ENCODE results near the gene SSBP3.

DNA sequence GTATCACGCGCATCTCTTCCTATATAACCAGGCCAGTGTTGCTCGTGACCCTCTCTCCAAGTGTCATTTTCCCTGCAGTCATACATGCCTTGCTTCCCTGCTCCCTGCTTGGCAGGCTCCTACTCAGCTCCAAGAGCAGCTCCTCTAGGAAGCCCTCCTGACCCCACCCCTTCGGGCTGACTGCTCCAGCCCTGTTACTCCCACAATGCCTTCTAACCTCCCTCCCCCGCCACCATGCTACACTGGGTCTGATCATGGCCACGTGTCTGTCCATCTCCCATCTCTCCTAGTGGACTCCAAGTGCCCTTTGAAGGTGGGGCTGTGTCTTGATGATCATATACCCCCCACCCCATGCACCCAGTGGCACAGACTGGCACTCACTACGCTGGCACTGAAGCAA is 161.5 kb downstream of the SSBP3 start:
- no peak for TF ChIP-seq POLR2A (IDR thresholded peaks at IDR 0.05)
- TF ChIP-seq, protein P1, sequence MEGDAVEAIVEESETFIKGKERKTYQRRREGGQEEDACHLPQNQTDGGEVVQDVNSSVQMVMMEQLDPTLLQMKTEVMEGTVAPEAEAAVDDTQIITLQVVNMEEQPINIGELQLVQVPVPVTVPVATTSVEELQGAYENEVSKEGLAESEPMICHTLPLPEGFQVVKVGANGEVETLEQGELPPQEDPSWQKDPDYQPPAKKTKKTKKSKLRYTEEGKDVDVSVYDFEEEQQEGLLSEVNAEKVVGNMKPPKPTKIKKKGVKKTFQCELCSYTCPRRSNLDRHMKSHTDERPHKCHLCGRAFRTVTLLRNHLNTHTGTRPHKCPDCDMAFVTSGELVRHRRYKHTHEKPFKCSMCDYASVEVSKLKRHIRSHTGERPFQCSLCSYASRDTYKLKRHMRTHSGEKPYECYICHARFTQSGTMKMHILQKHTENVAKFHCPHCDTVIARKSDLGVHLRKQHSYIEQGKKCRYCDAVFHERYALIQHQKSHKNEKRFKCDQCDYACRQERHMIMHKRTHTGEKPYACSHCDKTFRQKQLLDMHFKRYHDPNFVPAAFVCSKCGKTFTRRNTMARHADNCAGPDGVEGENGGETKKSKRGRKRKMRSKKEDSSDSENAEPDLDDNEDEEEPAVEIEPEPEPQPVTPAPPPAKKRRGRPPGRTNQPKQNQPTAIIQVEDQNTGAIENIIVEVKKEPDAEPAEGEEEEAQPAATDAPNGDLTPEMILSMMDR (IDR thresholded peaks at IDR 0.05): no peak
- TF ChIP-seq EP300 (IDR thresholded peaks at IDR 0.05): no peak

All from suprapubic skin (tissue), 3 donors.